NCI-H2196 treated with DMSO at 0.1 percent for 48 hours (cell line): ENCODE measurements around the gene SEMA3C.
"Not testable (repeated sequence)": the region's sequence is repeated elsewhere in the genome, so short reads cannot be mapped to it uniquely, and the experiment has no call there.

Source experiments
- DNase-seq: peaks from one replicate; lab custom pipeline; 2025; ENCODE audit not compliant: unreplicated experiment; lab: John Stamatoyannopoulos, UW

Gene SEMA3C

GRCh38 chr7:80929619-80930018 is 10.8 kb upstream of the SEMA3C start:
- DNase-seq: no peak

GRCh38 chr7:80926955-80927354 is 8.1 kb upstream of the SEMA3C start:
- not testable (repeated sequence) for DNase-seq

DNA sequence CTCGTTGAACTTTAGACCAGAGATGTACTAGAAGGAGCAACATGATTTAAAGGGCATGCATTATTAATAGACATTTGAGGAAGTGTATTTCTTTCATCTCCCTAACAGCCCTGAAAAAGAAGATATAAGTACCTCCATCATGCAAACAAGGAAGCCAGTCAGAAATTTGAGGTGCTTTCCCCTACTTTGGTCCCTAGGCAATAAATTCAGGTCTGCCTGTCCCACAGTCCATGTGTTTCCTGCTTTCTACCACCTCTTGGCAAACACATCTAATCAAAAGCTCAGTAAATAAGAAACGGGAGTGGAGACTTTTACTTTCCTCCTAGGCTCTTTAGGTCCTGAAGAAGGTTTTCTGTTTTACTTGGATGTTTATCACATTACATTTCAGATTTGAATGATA is 5.2 kb upstream of the SEMA3C start:
- no peak for DNase-seq

- DNase-seq: no peak
Measured at GRCh38 chr7:80923211-80923612, 4.4 kb upstream of the SEMA3C start.

DNA sequence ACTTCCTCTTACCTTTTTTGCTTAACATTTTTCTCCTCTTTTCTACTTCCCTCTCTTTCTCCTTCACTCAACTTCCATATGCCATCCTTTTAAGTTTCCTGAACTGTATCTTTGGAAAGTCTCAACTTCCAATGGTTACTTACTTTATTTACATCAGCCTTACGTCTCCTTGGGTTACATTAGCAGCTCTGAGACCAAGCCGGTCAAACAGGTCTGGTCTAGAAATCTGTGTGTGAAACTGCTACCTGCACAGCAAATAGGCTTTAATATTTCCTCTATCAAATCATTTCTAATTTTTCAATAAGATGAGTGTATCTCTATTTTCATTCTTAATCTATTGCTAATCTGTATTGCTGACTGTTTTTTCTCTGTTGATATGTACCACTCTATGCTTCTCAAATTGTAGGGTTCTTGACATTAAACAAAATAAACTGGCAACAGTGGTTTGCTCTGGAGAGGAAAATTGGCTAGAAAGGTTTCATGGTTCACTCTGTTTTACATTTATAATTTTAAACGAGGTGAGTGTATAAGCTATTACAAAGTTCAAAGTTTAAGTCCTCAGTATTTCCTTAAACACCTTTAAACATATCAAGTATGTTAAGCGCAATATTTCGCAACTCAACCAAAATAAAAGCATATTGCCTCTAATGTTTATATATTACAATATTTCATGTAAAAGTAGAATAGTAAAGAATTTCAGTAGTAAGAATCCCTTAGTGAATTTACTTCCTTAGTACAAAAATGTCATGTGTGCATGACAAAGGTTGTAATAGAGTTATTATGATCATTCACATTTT is 3.6 kb upstream of the SEMA3C start:
- no peak for DNase-seq

GRCh38 chr7:80921130-80921529 is 2.3 kb upstream of the SEMA3C start:
- no peak for DNase-seq

GRCh38 chr7:80918399-80918798 is 452 bp downstream of the SEMA3C start:
- DNase-seq: no peak

DNA sequence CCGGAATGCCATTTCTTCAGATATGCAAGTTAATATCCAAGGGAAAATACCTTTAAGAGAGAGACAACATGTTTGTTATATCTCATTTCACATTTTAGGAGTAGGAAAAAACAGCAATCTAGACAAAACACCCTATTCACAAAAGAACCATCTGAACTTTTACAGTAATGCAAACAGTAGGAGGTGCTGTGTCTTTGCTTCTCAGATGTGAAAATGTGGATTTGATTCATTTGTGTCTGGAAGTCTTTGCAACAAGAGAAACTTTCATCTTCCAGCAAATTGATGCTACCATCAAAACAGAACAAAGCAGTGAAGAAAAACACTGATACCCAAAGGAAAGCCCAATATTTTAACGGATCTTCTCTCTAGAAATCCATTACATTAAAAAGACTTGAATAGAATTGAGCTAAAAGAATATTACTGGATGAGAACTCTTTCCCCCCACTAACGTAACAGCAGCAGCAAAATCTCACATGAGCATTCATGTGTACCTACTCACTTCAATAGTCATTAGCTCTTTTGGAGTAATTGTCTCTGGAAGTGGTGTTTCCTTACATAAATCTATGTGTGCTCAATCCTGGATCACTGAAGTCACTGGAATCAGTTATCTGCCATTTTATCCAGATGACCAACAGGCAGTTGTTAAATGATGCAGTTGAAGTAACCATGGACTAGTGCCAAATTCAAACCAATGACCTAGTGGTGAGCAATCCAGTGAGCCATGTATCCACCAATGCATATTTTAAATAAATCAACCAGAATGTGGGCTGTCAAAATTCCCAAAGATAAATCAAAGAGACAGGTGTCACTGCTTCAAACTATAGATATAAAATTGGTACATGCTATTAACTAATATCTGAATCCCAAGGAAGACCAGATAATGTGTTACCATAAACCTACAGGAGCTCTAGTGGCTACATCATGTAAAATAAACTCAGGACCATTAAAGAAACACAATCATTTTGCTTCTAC is 1.8 kb downstream of the SEMA3C start:
- no peak for DNase-seq

DNA sequence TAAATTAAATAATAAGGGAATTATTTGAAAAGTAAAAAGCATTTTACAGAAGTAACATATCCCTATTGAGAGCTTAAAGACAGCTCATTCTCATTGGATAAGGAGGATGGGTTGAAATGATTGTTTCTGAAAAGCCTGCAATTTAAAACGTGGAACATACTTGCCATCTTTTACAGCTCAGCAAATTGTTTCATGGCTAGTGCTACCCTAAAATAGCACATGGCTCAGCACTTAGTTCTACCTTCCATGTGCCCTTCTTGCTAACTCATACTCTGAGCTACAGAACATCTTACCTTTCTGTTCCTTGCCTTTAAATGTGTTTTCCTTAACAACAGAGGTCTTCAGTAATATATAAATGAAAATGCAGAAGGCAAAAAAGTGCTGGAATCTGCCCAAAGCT is 8.6 kb downstream of the SEMA3C start:
- no peak for DNase-seq

GRCh38 chr7:80908360-80908797 is 10.5 kb downstream of the SEMA3C start:
- no peak for DNase-seq

DNA sequence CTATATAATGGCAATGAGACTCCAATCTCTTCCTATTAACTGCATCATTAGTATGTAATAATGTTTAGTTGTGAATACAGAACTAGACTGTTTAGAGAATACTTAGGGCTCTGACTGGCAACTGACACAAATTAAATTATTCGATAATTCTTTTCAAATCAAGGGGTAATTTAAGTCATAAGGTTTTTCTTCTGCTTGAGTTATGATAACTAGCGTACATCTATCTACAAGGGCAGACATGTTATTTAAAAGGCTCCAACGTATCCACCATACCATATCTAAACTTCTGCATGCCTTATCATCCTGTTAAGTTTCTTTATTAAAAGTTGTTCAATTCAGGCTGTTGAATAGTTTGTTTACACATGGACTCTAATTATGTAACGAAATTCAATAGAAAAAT is 11.2 kb downstream of the SEMA3C start:
- no peak for DNase-seq

- DNase-seq: no peak
Measured at GRCh38 chr7:80907141-80907601, 11.7 kb downstream of the SEMA3C start.

- no peak for DNase-seq
Measured at GRCh38 chr7:80905334-80905733, 13.5 kb downstream of the SEMA3C start.

DNA sequence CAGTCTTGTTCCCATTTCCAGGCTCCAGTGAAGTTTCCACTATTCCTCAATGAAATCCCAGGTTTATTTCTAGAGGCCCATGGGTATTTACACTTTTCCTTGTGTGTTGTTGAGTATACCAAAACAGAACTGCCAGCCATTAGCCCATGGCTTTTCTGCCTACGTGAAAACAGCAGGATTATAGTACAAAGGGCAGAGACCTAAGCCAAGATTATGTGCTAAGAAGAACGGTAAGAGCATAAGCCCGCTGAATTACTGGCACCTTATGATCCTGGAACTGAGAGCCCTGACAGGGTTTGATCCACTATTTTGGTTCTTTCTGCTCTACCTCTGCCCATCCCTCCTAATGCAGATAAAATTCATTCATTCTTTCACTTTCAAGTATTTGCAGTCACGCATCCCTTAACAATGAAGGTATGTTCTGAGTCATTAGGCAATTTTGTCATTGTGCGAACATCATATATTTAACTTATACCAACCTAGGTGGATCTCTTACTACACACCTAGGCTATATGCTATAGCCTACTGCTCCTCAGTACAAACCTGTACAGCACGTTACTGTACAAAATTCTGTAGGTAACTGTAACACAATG is 16.0 kb downstream of the SEMA3C start:
- no peak for DNase-seq

DNA sequence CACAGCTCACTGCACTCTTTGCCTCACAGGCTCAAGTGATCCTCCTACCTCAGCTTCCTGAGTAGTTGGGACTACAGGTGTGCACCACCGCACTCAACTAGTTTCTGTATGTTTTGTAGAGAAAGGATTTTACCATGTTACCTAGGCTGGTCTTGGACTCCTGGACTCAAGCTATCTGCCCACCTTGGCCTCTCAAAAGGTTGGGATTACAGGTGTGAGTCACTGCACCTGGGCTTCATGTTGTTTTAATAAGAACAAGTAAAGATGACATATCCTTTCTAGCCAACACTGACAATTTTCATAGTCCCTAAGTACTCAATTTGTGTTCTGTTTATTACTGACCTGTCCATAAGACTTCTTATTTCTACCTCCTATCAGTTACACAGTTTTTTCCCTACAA is 16.8 kb downstream of the SEMA3C start:
- no peak for DNase-seq

DNA sequence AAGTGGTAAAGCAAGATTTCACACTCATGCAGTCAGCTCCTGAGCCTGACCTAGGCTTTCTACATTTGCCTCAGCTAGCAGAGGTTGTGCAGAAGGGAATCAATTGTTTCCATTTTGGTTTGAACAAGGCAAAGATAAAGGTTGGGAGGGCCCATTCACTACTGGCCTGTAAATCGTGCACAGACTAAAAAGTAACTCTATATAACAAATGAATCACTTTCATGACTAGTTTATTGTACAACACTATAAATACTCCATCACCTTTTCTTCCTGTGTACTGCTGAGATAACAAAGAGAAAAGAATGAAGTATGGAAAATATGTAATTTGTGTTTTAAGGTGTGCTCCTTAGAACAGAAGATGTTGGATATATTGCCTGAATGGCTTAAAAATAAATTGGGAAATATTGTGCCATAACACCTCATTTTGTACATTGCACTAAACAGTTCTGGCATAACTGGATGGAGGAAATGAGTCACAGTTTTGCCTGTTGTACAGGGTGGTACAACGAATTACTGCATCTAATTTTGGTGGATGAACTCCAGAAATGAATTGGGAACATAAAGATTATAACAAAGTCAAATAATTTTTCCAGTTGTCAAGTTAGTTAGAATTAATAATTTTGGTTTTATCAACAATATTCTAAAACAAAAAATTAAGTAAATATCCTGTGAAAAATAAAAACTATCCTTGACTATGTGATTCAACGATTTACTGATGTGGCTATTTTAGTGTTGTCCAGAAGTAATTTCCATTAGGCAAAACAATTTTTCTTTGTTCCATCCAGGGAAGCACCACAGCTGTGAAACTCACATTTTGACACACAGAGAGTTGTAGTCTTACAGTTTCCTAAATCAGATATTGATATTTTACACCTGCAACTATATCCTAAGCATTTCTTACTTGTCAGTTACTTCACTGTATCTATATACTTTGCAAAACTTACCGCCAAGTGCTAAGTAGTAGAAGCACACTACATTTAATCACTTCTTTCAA is 18.0 kb downstream of the SEMA3C start:
- no peak for DNase-seq

- no peak for DNase-seq
Measured at GRCh38 chr7:80896906-80897598, 21.8 kb downstream of the SEMA3C start.

DNA sequence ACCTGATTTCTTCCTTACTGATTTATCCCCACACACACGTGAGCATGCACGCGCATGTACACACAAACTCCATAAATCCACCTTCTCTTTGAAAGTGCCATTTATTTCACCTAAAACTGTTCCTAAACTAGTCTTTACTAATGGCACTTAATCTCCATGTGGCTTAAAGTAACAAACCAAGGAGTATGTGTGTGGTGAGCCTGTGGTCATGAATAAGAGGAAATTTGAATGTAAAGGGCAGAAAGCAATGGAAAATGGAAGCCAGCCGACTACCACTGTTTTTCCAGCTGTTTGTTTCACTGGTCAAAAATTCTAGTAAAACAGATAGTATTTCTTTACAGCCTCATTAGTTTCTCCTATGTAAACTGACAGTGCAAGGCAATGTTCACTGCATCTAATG is 23.8 kb downstream of the SEMA3C start:
- no peak for DNase-seq

DNA sequence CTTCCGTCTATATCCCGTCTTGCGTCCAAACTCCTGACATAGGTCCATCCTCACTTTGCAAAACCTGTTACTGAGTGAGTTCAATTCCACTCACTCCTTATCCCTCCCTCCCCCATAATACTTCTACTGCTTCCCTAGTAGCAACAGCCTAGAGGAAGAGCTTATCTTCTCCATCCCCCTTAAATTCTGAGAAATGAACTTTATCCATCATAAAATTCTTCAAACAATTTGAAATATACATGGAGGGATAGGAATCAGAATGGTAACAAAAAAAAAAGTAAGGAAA is 27.6 kb downstream of the SEMA3C start:
- DNase-seq: no peak
